GM20000 (cell line): ENCODE measurements around the gene HIVEP1.
"Not testable (repeated sequence)": the region's sequence is repeated elsewhere in the genome, so short reads cannot be mapped to it uniquely, and the experiment has no call there.

Source experiments
- DNase-seq: peaks from one replicate; pipeline ENCODE4 v3.0.0; 2012; ENCODE audit warnings: low spot score
- CTCF ChIP-seq: IDR thresholded peaks from 2 replicates; pipeline ENCODE4 v1.5.1; 2012; ENCODE audit warnings: mild to moderate bottlenecking, control low read depth; ENCODE audit errors: extremely low read depth, missing control alignments

The HIVEP1 gene

GRCh38 chr6:12148841-12149240 lies 136.7 kb downstream of the HIVEP1 start:
- no peak for TF ChIP-seq CTCF
- DNase-seq, result no peak

GRCh38 chr6:12149944-12150510 lies 137.9 kb downstream of the HIVEP1 start:
- DNase-seq, result no peak

GRCh38 chr6:12150812-12151432 lies 138.8 kb downstream of the HIVEP1 start:
- DNase-seq, result no peak
- TF ChIP-seq CTCF, result no peak

More at GRCh38 chr6:12149944-12150510, 137.9 kb downstream of the HIVEP1 start:
- TF ChIP-seq CTCF, result no peak

GRCh38 chr6:12151433-12151820 lies 139.3 kb downstream of the HIVEP1 start:
- no peak for DNase-seq
- no peak for TF ChIP-seq CTCF

- no peak for DNase-seq
- TF ChIP-seq CTCF, result no peak
These were observed 140.2 kb downstream of the HIVEP1 start for GRCh38 chr6:12152023-12152970.

GRCh38 chr6:12155769-12156168 lies 143.7 kb downstream of the HIVEP1 start:
- DNase-seq, result not testable (repeated sequence)

- no peak for TF ChIP-seq CTCF
- DNase-seq, result no peak
These were observed 146.7 kb downstream of the HIVEP1 start for GRCh38 chr6:12158686-12159415.
